Spinal cord (tissue), 10 donors: ENCODE data around the gene MGMT. TPM values are rescaled to one million over a fixed set of nuclear protein-coding genes. Genes with fewer than 3 reads are reported as not detected.
A peak's percentile ranks its signal among the peaks of the same experiment; 100 is the strongest.

Experiments used
- DNase-seq, 6 donors: peaks; one replicate each; pipeline versions ENCODE4 v3.0.0 to v3.0.0-alpha.2; 2013 to 2015; ENCODE audit warnings: low spot score in 6 of 6, low read depth in 4 of 6
- H3K27ac ChIP-seq: one replicate; pipeline ENCODE4 v1.5.1; 2013; ENCODE audit warnings: low read depth, low read length, control low read depth
- H3K27me3 ChIP-seq: one replicate; pipeline ENCODE4 v1.6.1; 2013; ENCODE audit warnings: low read length; ENCODE audit not compliant: control insufficient read depth, insufficient read depth
- H3K36me3 ChIP-seq: one replicate; pipeline ENCODE4 v1.6.1; 2013; ENCODE audit warnings: low read length; ENCODE audit not compliant: control insufficient read depth, insufficient read depth
- H3K4me1 ChIP-seq: one replicate; pipeline ENCODE4 v1.6.1; 2013; ENCODE audit warnings: low read length; ENCODE audit not compliant: control insufficient read depth, insufficient read depth
- H3K4me3 ChIP-seq: one replicate; pipeline ENCODE4 v1.5.1; 2013; ENCODE audit warnings: low read depth, low read length, control low read depth
- H3K9me3 ChIP-seq: one replicate; pipeline ENCODE4 v1.6.1; 2013; ENCODE audit warnings: low read length; ENCODE audit not compliant: control insufficient read depth, insufficient read depth
- WGBS: methylation state at CpG from one replicate; pipeline ENCODE4 v1.1.5; 2013; ENCODE audit warnings: missing lambda C conversion rate; ENCODE audit not compliant: insufficient coverage; 5-methylcytosine and 5-hydroxymethylcytosine counted together
- polyA plus RNA-seq, 2 donors: library from polyadenylated mRNA; unstranded; fragments of 120-200 nt; gene quantifications; one replicate each; pipeline ENCODE4 v1.2.1, GENCODE V29; 2013; ENCODE audit not compliant: insufficient read length in 2 of 2
- total RNA-seq, 2 donors: library from RNA; depleted of rRNA in 1 of 2; stranded (reverse); fragments of 120-200 nt in 1 of 2; fragments of >200 nt in 1 of 2; gene quantifications; one replicate each; pipeline versions ENCODE4 v1.2.3 to v1.2.4, GENCODE V29; 2013 to 2014
- donor health status: healthy.

Gene MGMT
- total and polyA plus RNA-seq, 4 donors: 10.4 to 31.9 (median 13.7) TPM

GRCh38 chr10:129605266-129605985, 138.4 kb downstream of the MGMT start:
- H3K27ac ChIP-seq: no peak overlapping the region
- no peaks in the 10 kb centered on the region for H3K27me3 ChIP-seq
- WGBS: 84% methylated on average over 5 of the region's 11 CpGs
- H3K4me3 ChIP-seq: no peak overlapping the region
- H3K36me3 ChIP-seq: no peaks in the 10 kb centered on the region
- H3K4me1 ChIP-seq: peaks cover 6% of the 10 kb centered on the region
- H3K9me3 ChIP-seq: no peaks in the 10 kb centered on the region
- peak in 1 of 6 donors; percentile 21 for DNase-seq

GRCh38 chr10:129605986-129606518, 139.0 kb downstream of the MGMT start:
- DNase-seq: peak in 1 of 6 donors; percentile 89
- H3K4me1 ChIP-seq: peaks cover 6% of the 10 kb centered on the region

GRCh38 chr10:129607607-129608109, 140.6 kb downstream of the MGMT start:
- H3K27me3 ChIP-seq: no peaks in the 10 kb centered on the region
- no peak overlapping the region for H3K4me3 ChIP-seq
- no peaks in the 10 kb centered on the region for H3K9me3 ChIP-seq
- 92% methylated on average over 6 of the region's 8 CpGs for WGBS
- peaks cover 6% of the 10 kb centered on the region for H3K4me1 ChIP-seq
- no peaks in the 10 kb centered on the region for H3K36me3 ChIP-seq
- H3K27ac ChIP-seq: no peak overlapping the region
- no peak for DNase-seq

More at GRCh38 chr10:129605986-129606518, 139.0 kb downstream of the MGMT start:
- no peak overlapping the region for H3K4me3 ChIP-seq
- H3K27ac ChIP-seq: no peak overlapping the region
- no peaks in the 10 kb centered on the region for H3K36me3 ChIP-seq
- WGBS: 49% methylated on average over 13 of the region's 19 CpGs
- H3K27me3 ChIP-seq: no peaks in the 10 kb centered on the region
- no peaks in the 10 kb centered on the region for H3K9me3 ChIP-seq

GRCh38 chr10:129608653-129609052, 141.6 kb downstream of the MGMT start:
- H3K36me3 ChIP-seq: no peaks in the 10 kb centered on the region
- peaks cover 6% of the 10 kb centered on the region for H3K4me1 ChIP-seq
- DNase-seq: no peak
- 79% methylated on average over 6 of the region's 10 CpGs for WGBS
- no peaks in the 10 kb centered on the region for H3K27me3 ChIP-seq
- no peak overlapping the region for H3K27ac ChIP-seq
- H3K4me3 ChIP-seq: no peak overlapping the region
- no peaks in the 10 kb centered on the region for H3K9me3 ChIP-seq

- Histone ChIP-seq H3K27me3 (no peaks in the 10 kb centered on the region), H3K4me3 (no peak overlapping the region), H3K27ac (no peak overlapping the region), H3K4me1 (peaks cover 6% of the 10 kb centered on the region), H3K9me3 (no peaks in the 10 kb centered on the region), H3K36me3 (no peaks in the 10 kb centered on the region)
- WGBS: 93% methylated on average over 9 of the region's 9 CpGs
- DNase-seq: no peak
These were observed 142.5 kb downstream of the MGMT start for GRCh38 chr10:129609551-129609950.

GRCh38 chr10:129612481-129613109, 145.6 kb downstream of the MGMT start:
- WGBS: 83% methylated on average over 6 of the region's 13 CpGs

GRCh38 chr10:129613377-129613980, 146.4 kb downstream of the MGMT start:
- no peak for DNase-seq
- Histone ChIP-seq H3K27ac (no peak overlapping the region), H3K4me1 (no peaks in the 10 kb centered on the region), H3K36me3 (no peaks in the 10 kb centered on the region), H3K4me3 (no peak overlapping the region), H3K9me3 (no peaks in the 10 kb centered on the region), H3K27me3 (no peaks in the 10 kb centered on the region)
- WGBS: 96% methylated on average over 11 of the region's 12 CpGs

More at GRCh38 chr10:129612481-129613109, 145.6 kb downstream of the MGMT start:
- Histone ChIP-seq H3K36me3 (no peaks in the 10 kb centered on the region), H3K4me1 (no peaks in the 10 kb centered on the region), H3K27ac (no peak overlapping the region), H3K27me3 (no peaks in the 10 kb centered on the region), H3K4me3 (no peak overlapping the region), H3K9me3 (no peaks in the 10 kb centered on the region)
- no peak for DNase-seq

- H3K36me3 ChIP-seq: no peaks in the 10 kb centered on the region
- H3K4me3 ChIP-seq: no peak overlapping the region
- no peaks in the 10 kb centered on the region for H3K27me3 ChIP-seq
- no peaks in the 10 kb centered on the region for H3K4me1 ChIP-seq
- H3K9me3 ChIP-seq: no peaks in the 10 kb centered on the region
- no peak overlapping the region for H3K27ac ChIP-seq
- WGBS: 91% methylated on average over 19 of the region's 19 CpGs
- no peak for DNase-seq
These were observed 147.3 kb downstream of the MGMT start for GRCh38 chr10:129614341-129614740.

GRCh38 chr10:129615381-129615780, 148.3 kb downstream of the MGMT start:
- no peak for DNase-seq
- Histone ChIP-seq H3K4me1 (no peaks in the 10 kb centered on the region), H3K27ac (no peak overlapping the region), H3K9me3 (no peaks in the 10 kb centered on the region), H3K27me3 (no peaks in the 10 kb centered on the region), H3K4me3 (no peak overlapping the region), H3K36me3 (no peaks in the 10 kb centered on the region)
- 100% methylated on average over 9 of the region's 9 CpGs for WGBS
